Smooth muscle cell (in vitro differentiated cells): ENCODE measurements around the gene MACROD2. TPM values are rescaled to one million over a fixed set of nuclear protein-coding genes. Genes with fewer than 3 reads are reported as not detected.
A peak's percentile ranks its signal among the peaks of the same experiment; 100 is the strongest.

ENCODE experiments used
- DNase-seq: peaks from one replicate; lab custom pipeline; 2025; ENCODE audit not compliant: unreplicated experiment; lab: John Stamatoyannopoulos, UW
- H2AFZ ChIP-seq: fragments of 200-600 bp; sonication (generic); 2 replicates; pipeline ENCODE4 v1.6.0; 2016; ENCODE audit warnings: antibody characterized with exemption, low read depth, mild to moderate bottlenecking
- H3F3A ChIP-seq: fragments of 200-600 bp; sonication (generic); 2 replicates; pipeline ENCODE4 v1.6.0; 2017; ENCODE audit warnings: antibody characterized with exemption, low read depth
- H3K27ac ChIP-seq: fragments of 200-600 bp; sonication (generic); 2 replicates; pipeline ENCODE4 v1.5.1; 2016; ENCODE audit warnings: low read depth, mild to moderate bottlenecking
- H3K27me3 ChIP-seq: fragments of 200-600 bp; sonication (generic); 2 replicates; pipeline ENCODE4 v1.6.1; 2016; ENCODE audit warnings: low read depth, mild to moderate bottlenecking
- H3K36me3 ChIP-seq: fragments of 200-600 bp; sonication (generic); 2 replicates; pipeline ENCODE4 v1.5.1; 2016; ENCODE audit warnings: low read depth
- H3K4me1 ChIP-seq: fragments of 200-600 bp; sonication (generic); 2 replicates; pipeline ENCODE4 v1.5.1; 2016; ENCODE audit warnings: low read depth
- H3K4me2 ChIP-seq: fragments of 200-600 bp; sonication (generic); 2 replicates; pipeline ENCODE4 v1.6.0; 2016; ENCODE audit warnings: mild to moderate bottlenecking
- H3K4me3 ChIP-seq: fragments of 200-600 bp; sonication (generic); 2 replicates; pipeline ENCODE4 v1.5.1; 2016; ENCODE audit warnings: mild to moderate bottlenecking
- H3K79me2 ChIP-seq: fragments of 200-600 bp; sonication (generic); 2 replicates; pipeline ENCODE4 v1.6.0; 2016; ENCODE audit warnings: low read depth, mild to moderate bottlenecking
- H3K9ac ChIP-seq: fragments of 200-600 bp; sonication (generic); 2 replicates; pipeline ENCODE4 v1.6.0; 2016; ENCODE audit warnings: low read depth
- H3K9me3 ChIP-seq: fragments of 200-600 bp; sonication (generic); replicated peaks from 2 replicates; pipeline ENCODE4 v1.5.1; 2016; ENCODE audit warnings: low read depth
- H4K20me1 ChIP-seq: fragments of 200-600 bp; sonication (generic); 2 replicates; pipeline ENCODE4 v1.6.0; 2016; ENCODE audit warnings: low read depth
- WGBS: methylation state at CpG from one replicate; pipeline ENCODE4 v1.1.7; 2016; ENCODE audit warnings: low lambda C conversion rate; 5-methylcytosine and 5-hydroxymethylcytosine counted together
- polyA plus RNA-seq: library from polyadenylated mRNA; unstranded; fragments of >200 nt; fragmentation: Nextera tagmentation; extraction: Ambion mirVana; gene quantifications from 2 replicates; pipeline ENCODE4 v1.2.1, GENCODE V29; 2016
- total RNA-seq: library from RNA; depleted of rRNA; stranded (reverse); fragments of >200 nt; gene quantifications from 2 replicates; pipeline ENCODE4 v1.2.3, GENCODE V29; 2014
- TF ChIP-seq, protein P1 (sequence below): fragments of 200-600 bp; sonication (generic); IDR thresholded peaks from 2 replicates; pipeline ENCODE4 v1.5.1; 2017; ENCODE audit warnings: borderline replicate concordance, mild to moderate bottlenecking, antibody characterized with exemption; ENCODE audit not compliant: insufficient read depth, poor library complexity, severe bottlenecking

MACROD2 gene
- total and polyA plus RNA-seq, 2 experiments from 2014 or later: 0.04 to 0.32 TPM

DNA sequence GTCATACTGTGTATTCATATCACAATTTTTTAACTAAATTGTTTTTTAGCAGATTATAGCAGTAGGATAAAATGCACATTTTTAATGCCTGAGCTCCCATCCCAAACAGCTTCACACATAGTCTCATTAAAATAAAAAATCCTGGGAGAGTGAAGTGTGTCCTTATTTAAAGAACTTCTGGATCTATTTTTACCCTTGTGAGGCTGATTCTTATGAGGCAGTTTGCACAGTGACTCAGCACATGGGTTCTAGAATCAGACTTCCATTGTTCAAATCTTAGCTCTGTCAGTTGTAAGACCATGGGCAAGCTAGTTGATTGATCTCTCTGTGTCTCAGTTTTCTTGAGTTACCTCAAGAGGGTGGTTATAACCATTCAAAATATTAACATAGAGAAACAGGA is 72.3 kb downstream of the MACROD2 start:
- no peaks in the 10 kb centered on the region for H3K9me3 ChIP-seq
- TF ChIP-seq, protein P1, sequence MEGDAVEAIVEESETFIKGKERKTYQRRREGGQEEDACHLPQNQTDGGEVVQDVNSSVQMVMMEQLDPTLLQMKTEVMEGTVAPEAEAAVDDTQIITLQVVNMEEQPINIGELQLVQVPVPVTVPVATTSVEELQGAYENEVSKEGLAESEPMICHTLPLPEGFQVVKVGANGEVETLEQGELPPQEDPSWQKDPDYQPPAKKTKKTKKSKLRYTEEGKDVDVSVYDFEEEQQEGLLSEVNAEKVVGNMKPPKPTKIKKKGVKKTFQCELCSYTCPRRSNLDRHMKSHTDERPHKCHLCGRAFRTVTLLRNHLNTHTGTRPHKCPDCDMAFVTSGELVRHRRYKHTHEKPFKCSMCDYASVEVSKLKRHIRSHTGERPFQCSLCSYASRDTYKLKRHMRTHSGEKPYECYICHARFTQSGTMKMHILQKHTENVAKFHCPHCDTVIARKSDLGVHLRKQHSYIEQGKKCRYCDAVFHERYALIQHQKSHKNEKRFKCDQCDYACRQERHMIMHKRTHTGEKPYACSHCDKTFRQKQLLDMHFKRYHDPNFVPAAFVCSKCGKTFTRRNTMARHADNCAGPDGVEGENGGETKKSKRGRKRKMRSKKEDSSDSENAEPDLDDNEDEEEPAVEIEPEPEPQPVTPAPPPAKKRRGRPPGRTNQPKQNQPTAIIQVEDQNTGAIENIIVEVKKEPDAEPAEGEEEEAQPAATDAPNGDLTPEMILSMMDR: no peak
- no peak overlapping the region for H3K4me3 ChIP-seq
- H3K9ac ChIP-seq: no peak overlapping the region
- H3F3A ChIP-seq: no peaks in the 10 kb centered on the region
- H3K27ac ChIP-seq: no peak overlapping the region
- no peaks in the 10 kb centered on the region for H3K79me2 ChIP-seq
- no peaks in the 10 kb centered on the region for H3K36me3 ChIP-seq
- no peak overlapping the region for H2AFZ ChIP-seq
- H3K4me2 ChIP-seq: no peak overlapping the region
- no peaks in the 10 kb centered on the region for H4K20me1 ChIP-seq
- DNase-seq: no peak
- H3K27me3 ChIP-seq: no peaks in the 10 kb centered on the region
- H3K4me1 ChIP-seq: no peaks in the 10 kb centered on the region

DNA sequence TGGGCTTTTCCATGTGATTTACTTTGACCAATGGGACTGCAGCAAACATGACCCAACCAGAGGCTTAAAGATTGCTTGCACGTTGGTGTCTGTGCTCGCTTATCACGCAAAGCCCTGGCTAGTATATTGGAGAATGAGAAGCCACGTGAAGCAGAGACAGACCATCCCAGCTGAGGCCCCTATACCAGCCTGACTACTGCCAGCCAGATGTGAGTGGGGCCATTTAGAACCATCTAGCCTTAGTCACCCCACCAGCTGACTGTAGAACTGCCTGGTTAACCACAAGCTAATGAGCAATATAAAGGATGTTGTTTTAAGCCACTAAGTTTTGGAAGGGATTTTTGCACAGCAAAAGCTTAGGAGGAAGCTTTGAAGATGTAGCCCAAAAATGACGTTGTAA is 74.5 kb downstream of the MACROD2 start:
- Histone ChIP-seq H3F3A (no peaks in the 10 kb centered on the region), H2AFZ (no peak overlapping the region), H3K4me1 (no peaks in the 10 kb centered on the region), H3K9me3 (no peaks in the 10 kb centered on the region), H4K20me1 (no peaks in the 10 kb centered on the region), H3K9ac (no peak overlapping the region), H3K36me3 (no peaks in the 10 kb centered on the region), H3K27me3 (no peaks in the 10 kb centered on the region), H3K27ac (peak overlapping the region; percentile 52), H3K79me2 (no peaks in the 10 kb centered on the region), H3K4me3 (no peak overlapping the region), H3K4me2 (peak overlapping the region; percentile 19)
- no peak for DNase-seq
- TF ChIP-seq, protein P1: no peak
- WGBS: 46% methylated on average over 5 of the region's 5 CpGs

DNA sequence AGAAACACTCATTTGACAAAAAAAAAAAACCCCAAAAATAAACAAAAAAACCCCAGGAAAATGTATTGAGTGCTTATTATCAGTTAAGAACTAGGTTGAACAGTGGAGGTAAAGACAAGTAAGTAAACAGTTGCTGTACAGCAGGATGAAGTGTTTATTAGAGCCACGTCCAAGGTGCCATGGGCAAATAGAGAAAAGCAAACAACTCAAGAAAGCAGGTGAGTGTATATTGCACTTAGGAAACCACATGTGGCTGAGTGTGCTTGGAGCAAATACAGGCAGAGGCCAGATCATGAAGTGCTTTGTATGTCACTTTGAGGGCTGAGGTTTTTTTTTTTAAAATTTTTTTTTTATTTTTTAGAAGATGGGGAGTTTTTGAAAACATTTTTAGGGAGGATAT is 98.3 kb downstream of the MACROD2 start:
- TF ChIP-seq, protein P1: no peak
- H3K27ac ChIP-seq: no peak overlapping the region
- H3K9ac ChIP-seq: no peak overlapping the region
- no peaks in the 10 kb centered on the region for H4K20me1 ChIP-seq
- no peaks in the 10 kb centered on the region for H3K4me1 ChIP-seq
- H3K79me2 ChIP-seq: no peaks in the 10 kb centered on the region
- WGBS: 79% methylated on average over 1 of the region's 1 CpG
- no peak for DNase-seq
- no peak overlapping the region for H3K4me2 ChIP-seq
- no peak overlapping the region for H3K4me3 ChIP-seq
- no peaks in the 10 kb centered on the region for H3F3A ChIP-seq
- no peaks in the 10 kb centered on the region for H3K27me3 ChIP-seq
- H2AFZ ChIP-seq: no peak overlapping the region
- no peaks in the 10 kb centered on the region for H3K36me3 ChIP-seq
- H3K9me3 ChIP-seq: no peaks in the 10 kb centered on the region

DNA sequence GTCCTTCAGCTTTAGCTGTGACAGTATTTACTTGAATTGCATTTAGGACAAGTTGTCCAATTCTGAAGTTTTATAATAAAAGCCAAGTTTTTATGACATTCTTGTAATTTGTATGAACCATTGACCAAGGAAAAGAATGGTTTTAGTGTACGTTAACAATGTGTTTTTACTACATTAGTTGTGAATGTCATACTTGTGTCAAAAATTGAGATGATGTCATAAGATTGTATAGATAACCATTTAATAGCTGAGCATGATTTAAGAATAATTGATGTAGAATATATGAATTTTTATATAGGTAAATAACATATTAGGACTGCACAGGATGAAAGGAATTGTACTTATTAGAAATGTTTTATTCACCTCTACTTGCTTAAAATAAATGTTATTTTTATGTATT is 102.9 kb downstream of the MACROD2 start:
- Histone ChIP-seq H4K20me1 (no peaks in the 10 kb centered on the region), H3F3A (no peaks in the 10 kb centered on the region), H3K4me2 (no peak overlapping the region), H3K9ac (no peak overlapping the region), H3K4me1 (no peaks in the 10 kb centered on the region), H3K9me3 (no peaks in the 10 kb centered on the region), H3K4me3 (no peak overlapping the region), H3K79me2 (no peaks in the 10 kb centered on the region), H3K27me3 (no peaks in the 10 kb centered on the region), H3K27ac (no peak overlapping the region), H3K36me3 (no peaks in the 10 kb centered on the region), H2AFZ (no peak overlapping the region)
- 92% methylated on average over 1 of the region's 1 CpG for WGBS
- DNase-seq: no peak
- TF ChIP-seq, protein P1: no peak
